GM19438 (cell line): ENCODE data around the gene UCP1.
A peak's percentile ranks its signal among the peaks of the same experiment; 100 is the strongest.
"Not testable (repeated sequence)": the region's sequence is repeated elsewhere in the genome, so short reads cannot be mapped to it uniquely, and the experiment has no call there.

Experiments
- ATAC-seq: cut with Tn5 transposase; IDR thresholded peaks from one replicate; pipeline ENCODE4 v1.9.1; 2021; ENCODE audit warnings: low read depth; ENCODE audit not compliant: unreplicated experiment

UCP1 gene

GRCh38 chr4:140556372-140557085 is 12.2 kb downstream of the UCP1 start:
- ATAC-seq: peak; percentile 99

- no peak for ATAC-seq
Observed at GRCh38 chr4:140533951-140534480, 34.7 kb downstream of the UCP1 start.

GRCh38 chr4:140529434-140529833 is 39.3 kb downstream of the UCP1 start:
- ATAC-seq: no peak

- ATAC-seq: peak; percentile 99
Observed at GRCh38 chr4:140523857-140524742, 44.7 kb downstream of the UCP1 start, which contains the start of gene ELMOD2. Gene ELMOD2, plus strand, starts transcription at chr4:140524168. Its CDS starts 1,261 bp downstream, at chr4:140525429.

GRCh38 chr4:140523370-140523856 is 45.3 kb downstream of the UCP1 start:
- peak; percentile 9 for ATAC-seq

GRCh38 chr4:140515423-140515822 is 53.3 kb downstream of the UCP1 start:
- ATAC-seq: no peak

- ATAC-seq: not testable (repeated sequence)
Observed at GRCh38 chr4:140513765-140514164, 55.0 kb downstream of the UCP1 start.
